ENCODE measurements around the gene S100P.

The S100P gene

DNA sequence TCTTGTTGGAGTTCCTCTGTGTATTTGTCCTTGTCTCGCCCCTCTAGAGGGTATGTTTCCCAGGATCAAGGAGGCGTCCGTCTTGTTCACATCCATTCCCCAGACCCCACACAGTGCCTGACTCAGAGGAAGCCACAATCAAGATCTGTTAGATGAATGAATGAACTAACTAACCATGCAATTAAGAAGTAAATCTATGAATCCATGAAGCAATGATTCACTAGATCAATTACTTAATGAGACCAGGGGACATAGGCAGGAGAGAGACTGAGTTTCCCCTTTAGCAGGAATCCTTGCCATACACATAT lies 34.2 kb downstream of the S100P start:
- H3K4me1 ChIP-seq (ENCODE audit: control extremely low read depth in 1 of 4, control insufficient read depth in 4 of 4, insufficient read depth in 4 of 4, low read length in 3 of 4) = no peaks in the 10 kb centered on the region
- H3K9me3 ChIP-seq (ENCODE audit: control extremely low read depth in 1 of 5, control insufficient read depth in 4 of 5, insufficient read depth in 2 of 5, low read depth in 1 of 5, low read length in 4 of 5) = no peaks in the 10 kb centered on the region
- peaks cover 0 to 2% (median 0%) of the 10 kb centered on the region in 5 experiments for H3K27me3 ChIP-seq (replicated peaks in 2 of 5; ENCODE audit: control insufficient read depth in 4 of 5, insufficient read depth in 5 of 5, low read length in 4 of 5)
- DNase-seq = no peak
- ChIA-PET CTCF (interaction anchor here (2.8 kb wide), 1 partner anchor 146 kb away, joined by 10 read pairs; no protein-coding TSS in a partner anchor), POLR2A (no interaction called here)
- 80% methylated on average over 1 of the region's 3 CpGs for WGBS (ENCODE audit: insufficient coverage)
- H3K36me3 ChIP-seq (ENCODE audit: control insufficient read depth in 4 of 4, insufficient read depth in 4 of 4, low read length in 3 of 4) = no peaks in the 10 kb centered on the region
- H3K4me3 ChIP-seq (ENCODE audit: control insufficient read depth in 1 of 7, extremely low read depth in 1 of 7, insufficient read depth in 4 of 7, low read depth in 2 of 7, low read length in 6 of 7) = no peak overlapping the region
- no peak overlapping the region for H3K27ac ChIP-seq (ENCODE audit: insufficient read depth in 1 of 2, low read depth in 1 of 2, low read length in 2 of 2, poor library complexity in 1 of 2, severe bottlenecking in 2 of 2)

DNA sequence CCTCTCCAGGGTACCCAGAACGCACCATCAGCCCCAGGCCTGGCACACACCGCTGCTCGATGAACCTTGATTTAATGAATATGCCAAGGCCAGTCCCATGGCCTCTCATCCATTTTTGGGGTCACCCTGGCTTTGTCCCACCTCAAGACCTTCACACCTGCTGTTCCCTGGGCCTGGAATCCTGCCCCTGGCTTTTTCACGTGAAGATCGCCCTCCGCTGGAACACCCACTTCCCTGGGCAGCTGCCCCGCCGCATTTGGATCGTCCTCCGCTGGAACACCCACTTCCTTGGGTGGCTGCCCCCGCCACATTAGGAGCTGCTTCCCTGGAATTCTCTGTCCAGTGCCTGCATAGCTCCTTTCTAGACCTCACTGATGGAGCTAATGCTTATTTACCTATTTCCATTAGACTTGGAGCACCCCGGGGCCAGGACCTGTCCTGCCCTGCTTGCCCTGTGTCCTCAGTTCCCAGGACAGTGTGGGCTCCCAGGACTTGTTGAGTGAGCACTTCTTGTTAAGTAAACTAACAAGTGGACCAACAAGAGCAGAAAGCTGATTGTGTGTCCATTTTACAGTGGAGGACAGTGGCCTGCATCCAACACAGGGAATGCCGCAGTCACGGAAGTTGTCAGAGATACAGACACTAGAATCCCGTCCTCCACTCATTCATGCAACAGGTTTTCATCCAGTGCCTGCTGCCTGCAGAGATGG lies 34.8 kb downstream of the S100P start:
- H3K9me3 ChIP-seq (ENCODE audit: control extremely low read depth in 1 of 5, control insufficient read depth in 4 of 5, insufficient read depth in 2 of 5, low read depth in 1 of 5, low read length in 4 of 5) = no peaks in the 10 kb centered on the region
- peaks cover 0 to 2% (median 0%) of the 10 kb centered on the region in 4 experiments for H3K4me1 ChIP-seq (ENCODE audit: control extremely low read depth in 1 of 4, control insufficient read depth in 4 of 4, insufficient read depth in 4 of 4, low read length in 3 of 4)
- ChIA-PET CTCF (interaction anchor here (1.3 to 2.8 kb wide), 2 partner anchors 8 to 145 kb away, joined by 5 to 10 read pairs; no protein-coding TSS in a partner anchor), POLR2A (no interaction called here)
- 97% methylated on average over 14 of the region's 15 CpGs for WGBS (ENCODE audit: insufficient coverage)
- H3K27me3 ChIP-seq (replicated peaks in 2 of 5; ENCODE audit: control insufficient read depth in 4 of 5, insufficient read depth in 5 of 5, low read length in 4 of 5) = peaks cover 0 to 4% (median 0%) of the 10 kb centered on the region in 5 experiments
- no peak overlapping the region for H3K27ac ChIP-seq (ENCODE audit: insufficient read depth in 1 of 2, low read depth in 1 of 2, low read length in 2 of 2, poor library complexity in 1 of 2, severe bottlenecking in 2 of 2)
- DNase-seq = no peak
- no peak overlapping the region for H3K4me3 ChIP-seq (ENCODE audit: control insufficient read depth in 1 of 7, extremely low read depth in 1 of 7, insufficient read depth in 4 of 7, low read depth in 2 of 7, low read length in 6 of 7)
- H3K36me3 ChIP-seq (ENCODE audit: control insufficient read depth in 4 of 4, insufficient read depth in 4 of 4, low read length in 3 of 4) = no peaks in the 10 kb centered on the region

GRCh38 chr4:6730603-6731317 lies 37.1 kb downstream of the S100P start:
- WGBS (ENCODE audit: insufficient coverage) = 74% methylated on average over 17 of the region's 20 CpGs
- Histone ChIP-seq H3K27me3 (replicated peaks in 2 of 5; ENCODE audit: control insufficient read depth in 4 of 5, insufficient read depth in 5 of 5, low read length in 4 of 5) (peaks cover 0 to 5% (median 4%) of the 10 kb centered on the region in 5 experiments), H3K36me3 (ENCODE audit: control insufficient read depth in 4 of 4, insufficient read depth in 4 of 4, low read length in 3 of 4) (no peaks in the 10 kb centered on the region), H3K27ac (ENCODE audit: insufficient read depth in 1 of 2, low read depth in 1 of 2, low read length in 2 of 2, poor library complexity in 1 of 2, severe bottlenecking in 2 of 2) (peak overlapping the region in 1 of 2 experiments; percentile 75), H3K9me3 (ENCODE audit: control extremely low read depth in 1 of 5, control insufficient read depth in 4 of 5, insufficient read depth in 2 of 5, low read depth in 1 of 5, low read length in 4 of 5) (no peaks in the 10 kb centered on the region), H3K4me1 (ENCODE audit: control extremely low read depth in 1 of 4, control insufficient read depth in 4 of 4, insufficient read depth in 4 of 4, low read length in 3 of 4) (peaks cover 0 to 2% (median 0%) of the 10 kb centered on the region in 4 experiments), H3K4me3 (ENCODE audit: control insufficient read depth in 1 of 7, extremely low read depth in 1 of 7, insufficient read depth in 4 of 7, low read depth in 2 of 7, low read length in 6 of 7) (no peak overlapping the region)
- CTCF ChIA-PET = interaction anchor here (2.8 kb wide), 1 partner anchor 143 kb away, joined by 10 read pairs; no protein-coding TSS in a partner anchor
- DNase-seq = peak; percentile 73 to 86 (median 76)
- POLR2A ChIA-PET = no interaction called here

DNA sequence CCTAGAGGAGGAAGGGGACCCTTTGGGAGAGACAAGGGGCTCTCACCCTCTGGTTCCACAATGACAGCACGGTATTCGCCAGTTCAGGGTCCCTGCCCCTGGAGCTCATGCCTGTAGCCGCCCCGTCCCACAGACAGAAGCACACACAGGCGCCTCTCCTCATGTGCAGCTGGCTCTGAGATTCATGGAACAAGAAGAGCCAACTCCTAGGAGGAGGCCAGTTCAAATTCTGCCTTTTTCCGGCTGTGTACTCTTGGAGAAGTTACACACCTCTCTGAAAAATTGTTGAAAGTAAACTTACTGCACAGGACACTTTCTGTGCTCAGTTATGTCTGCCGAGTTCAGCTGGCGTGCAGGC lies 37.6 kb downstream of the S100P start:
- WGBS (ENCODE audit: insufficient coverage) = 99% methylated on average over 8 of the region's 8 CpGs
- POLR2A ChIA-PET = no interaction called here
- H3K4me1 ChIP-seq (ENCODE audit: control extremely low read depth in 1 of 4, control insufficient read depth in 4 of 4, insufficient read depth in 4 of 4, low read length in 3 of 4) = peaks cover 0 to 2% (median 0%) of the 10 kb centered on the region in 4 experiments

GRCh38 chr4:6731780-6732179 lies 38.1 kb downstream of the S100P start:
- POLR2A ChIA-PET = no interaction called here
- DNase-seq = no peak
- Histone ChIP-seq H3K27ac (ENCODE audit: insufficient read depth in 1 of 2, low read depth in 1 of 2, low read length in 2 of 2, poor library complexity in 1 of 2, severe bottlenecking in 2 of 2) (peak overlapping the region in 1 of 2 experiments; percentile 75), H3K4me3 (ENCODE audit: control insufficient read depth in 1 of 7, extremely low read depth in 1 of 7, insufficient read depth in 4 of 7, low read depth in 2 of 7, low read length in 6 of 7) (no peak overlapping the region), H3K27me3 (replicated peaks in 2 of 5; ENCODE audit: control insufficient read depth in 4 of 5, insufficient read depth in 5 of 5, low read length in 4 of 5) (peaks cover 0 to 5% (median 4%) of the 10 kb centered on the region in 5 experiments), H3K9me3 (ENCODE audit: control extremely low read depth in 1 of 5, control insufficient read depth in 4 of 5, insufficient read depth in 2 of 5, low read depth in 1 of 5, low read length in 4 of 5) (no peaks in the 10 kb centered on the region), H3K36me3 (ENCODE audit: control insufficient read depth in 4 of 4, insufficient read depth in 4 of 4, low read length in 3 of 4) (no peaks in the 10 kb centered on the region), H3K4me1 (ENCODE audit: control extremely low read depth in 1 of 4, control insufficient read depth in 4 of 4, insufficient read depth in 4 of 4, low read length in 3 of 4) (peaks cover 0 to 2% (median 0%) of the 10 kb centered on the region in 4 experiments)
- 81% methylated on average over 6 of the region's 6 CpGs for WGBS (ENCODE audit: insufficient coverage)
- CTCF ChIA-PET = no interaction called here

More for the DNA sequence above, 37.6 kb downstream of the S100P start:
- no peaks in the 10 kb centered on the region for H3K9me3 ChIP-seq (ENCODE audit: control extremely low read depth in 1 of 5, control insufficient read depth in 4 of 5, insufficient read depth in 2 of 5, low read depth in 1 of 5, low read length in 4 of 5)
- H3K36me3 ChIP-seq (ENCODE audit: control insufficient read depth in 4 of 4, insufficient read depth in 4 of 4, low read length in 3 of 4) = no peaks in the 10 kb centered on the region
- CTCF ChIA-PET = no interaction called here
- no peak for DNase-seq
- H3K4me3 ChIP-seq (ENCODE audit: control insufficient read depth in 1 of 7, extremely low read depth in 1 of 7, insufficient read depth in 4 of 7, low read depth in 2 of 7, low read length in 6 of 7) = no peak overlapping the region
- H3K27me3 ChIP-seq (replicated peaks in 2 of 5; ENCODE audit: control insufficient read depth in 4 of 5, insufficient read depth in 5 of 5, low read length in 4 of 5) = peaks cover 0 to 5% (median 4%) of the 10 kb centered on the region in 5 experiments
- H3K27ac ChIP-seq (ENCODE audit: insufficient read depth in 1 of 2, low read depth in 1 of 2, low read length in 2 of 2, poor library complexity in 1 of 2, severe bottlenecking in 2 of 2) = peak overlapping the region in 1 of 2 experiments; percentile 75

GRCh38 chr4:6732441-6733357 lies 39.0 kb downstream of the S100P start:
- peaks cover 0 to 5% (median 4%) of the 10 kb centered on the region in 5 experiments for H3K27me3 ChIP-seq (replicated peaks in 2 of 5; ENCODE audit: control insufficient read depth in 4 of 5, insufficient read depth in 5 of 5, low read length in 4 of 5)
- H3K9me3 ChIP-seq (ENCODE audit: control extremely low read depth in 1 of 5, control insufficient read depth in 4 of 5, insufficient read depth in 2 of 5, low read depth in 1 of 5, low read length in 4 of 5) = no peaks in the 10 kb centered on the region
- ChIA-PET CTCF (no interaction called here), POLR2A (no interaction called here)
- H3K27ac ChIP-seq (ENCODE audit: insufficient read depth in 1 of 2, low read depth in 1 of 2, low read length in 2 of 2, poor library complexity in 1 of 2, severe bottlenecking in 2 of 2) = peak overlapping the region in 1 of 2 experiments; percentile 68
- no peak overlapping the region for H3K4me3 ChIP-seq (ENCODE audit: control insufficient read depth in 1 of 7, extremely low read depth in 1 of 7, insufficient read depth in 4 of 7, low read depth in 2 of 7, low read length in 6 of 7)
- DNase-seq = peak in 2 of 3 donors; percentile 32 to 44
- peaks cover 0 to 2% (median 0%) of the 10 kb centered on the region in 4 experiments for H3K4me1 ChIP-seq (ENCODE audit: control extremely low read depth in 1 of 4, control insufficient read depth in 4 of 4, insufficient read depth in 4 of 4, low read length in 3 of 4)
- 87% methylated on average over 19 of the region's 21 CpGs for WGBS (ENCODE audit: insufficient coverage)
- no peaks in the 10 kb centered on the region for H3K36me3 ChIP-seq (ENCODE audit: control insufficient read depth in 4 of 4, insufficient read depth in 4 of 4, low read length in 3 of 4)
